Measurements from ENCODE around the gene CCDC106.

Gene CCDC106

DNA sequence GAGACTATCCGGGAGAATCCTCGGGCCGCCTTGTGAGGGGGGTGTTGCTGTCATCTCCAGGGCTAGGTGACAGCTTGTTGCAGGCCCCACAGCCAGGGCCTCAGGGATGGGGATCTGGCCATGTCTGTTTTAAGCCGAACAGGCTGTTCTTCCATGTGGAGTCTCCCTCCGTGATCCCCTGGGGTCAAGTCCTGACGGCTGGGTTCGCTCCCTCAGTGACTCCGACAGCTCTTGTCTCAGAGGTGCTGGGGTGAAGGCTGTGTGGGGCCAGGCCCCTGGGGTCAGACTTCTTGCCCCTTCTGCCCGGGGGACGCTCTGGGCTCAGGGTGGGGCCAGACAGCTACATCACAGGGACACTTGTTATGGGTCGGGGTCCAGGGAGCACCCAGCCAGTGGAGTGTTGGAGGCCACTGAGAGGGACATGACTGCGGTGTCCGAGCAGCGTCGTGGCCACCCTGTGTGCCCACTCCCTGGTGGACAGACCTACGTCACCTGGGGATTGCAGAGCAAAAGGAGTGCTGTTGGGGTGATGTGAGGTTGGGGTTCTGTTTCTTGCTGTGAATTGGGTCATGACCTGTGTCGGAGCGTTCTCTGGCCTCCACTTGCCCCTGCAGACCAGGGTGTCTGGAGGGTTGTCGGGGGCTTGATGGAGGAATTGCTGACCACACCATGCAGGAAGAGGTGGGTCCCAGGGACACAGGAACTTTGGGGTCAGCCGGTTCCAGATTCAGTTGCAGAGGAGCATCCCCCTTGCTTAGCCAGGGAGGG is 48.5 kb downstream of the CCDC106 start:
- Mint-ChIP-seq H3K36me3 (peaks cover 2% of the 10 kb centered on the region), H3K27me3 (no peaks in the 10 kb centered on the region), H3K4me1 (no peaks in the 10 kb centered on the region), H3K4me3 (no peak overlapping the region), H3K9me3 (no peaks in the 10 kb centered on the region), H3K27ac (no peak overlapping the region)

DNA sequence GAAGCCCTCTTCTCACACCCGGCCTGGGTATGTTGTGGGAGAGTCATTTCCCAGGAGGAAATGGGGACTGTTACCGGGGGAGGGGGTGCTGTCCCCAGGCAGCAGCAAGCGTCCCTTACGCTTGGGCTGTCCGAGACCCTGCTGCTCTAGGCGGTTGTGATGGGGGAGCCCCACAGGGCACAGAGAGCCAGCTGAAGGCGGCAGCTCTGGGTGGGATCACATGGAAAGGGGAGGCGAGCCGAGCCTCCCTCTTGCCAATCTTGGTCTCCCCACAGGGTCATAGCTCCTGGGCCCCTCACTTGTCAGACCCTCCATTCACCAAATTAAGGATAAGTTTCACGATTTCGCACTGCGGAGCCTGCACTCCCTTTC is 49.0 kb downstream of the CCDC106 start:
- H3K27ac Mint-ChIP-seq = no peak overlapping the region
- H3K4me3 Mint-ChIP-seq = no peak overlapping the region

DNA sequence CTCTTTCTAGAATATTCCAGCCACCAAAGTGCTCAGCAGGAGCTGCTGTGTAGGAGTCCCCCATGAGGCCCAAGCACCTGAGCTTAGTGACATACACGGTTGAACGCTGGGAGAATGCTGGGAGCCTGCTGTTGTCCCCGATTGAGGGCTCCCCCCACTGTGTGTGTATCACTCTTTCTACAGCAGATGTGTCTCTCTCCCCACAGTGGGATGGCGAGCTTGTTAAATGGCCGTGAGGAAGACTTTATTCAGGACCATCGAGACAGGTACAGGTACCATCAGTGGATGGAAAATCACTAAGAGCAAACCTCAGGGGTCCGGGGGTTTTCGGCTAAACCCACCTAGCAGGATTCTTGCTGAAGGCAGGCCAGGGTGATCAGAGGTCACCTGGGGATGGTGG is 49.7 kb downstream of the CCDC106 start:
- H3K9me3 Mint-ChIP-seq = no peaks in the 10 kb centered on the region

More for the DNA sequence above, 49.0 kb downstream of the CCDC106 start:
- H3K4me1 Mint-ChIP-seq = no peaks in the 10 kb centered on the region
- peaks cover 4% of the 10 kb centered on the region for H3K36me3 Mint-ChIP-seq
- H3K27me3 Mint-ChIP-seq = no peaks in the 10 kb centered on the region
- H3K9me3 Mint-ChIP-seq = no peaks in the 10 kb centered on the region

DNA sequence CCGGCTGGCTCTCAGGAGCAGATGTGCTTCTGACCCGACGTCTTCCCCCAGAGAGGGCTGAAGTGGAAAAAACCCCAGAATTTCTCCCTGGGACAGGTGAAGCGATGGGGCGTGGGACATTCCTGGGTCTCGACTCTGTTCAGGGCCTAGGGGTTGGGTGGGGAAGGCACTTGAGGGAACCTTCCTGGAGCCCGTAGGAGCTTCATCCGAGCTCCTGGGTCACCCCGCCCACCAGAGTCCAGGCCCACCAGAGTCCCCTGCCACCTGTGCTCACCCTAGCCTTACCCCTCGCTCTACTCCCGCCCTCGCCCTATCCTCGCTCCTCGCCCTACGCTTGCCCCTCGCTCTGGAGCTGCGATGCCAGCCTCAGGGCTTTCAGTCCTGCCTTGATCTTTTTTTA is 50.2 kb downstream of the CCDC106 start:
- Mint-ChIP-seq H3K4me1 (no peaks in the 10 kb centered on the region), H3K36me3 (peaks cover 4% of the 10 kb centered on the region), H3K27ac (no peak overlapping the region), H3K27me3 (no peaks in the 10 kb centered on the region), H3K9me3 (no peaks in the 10 kb centered on the region), H3K4me3 (no peak overlapping the region)

More for the DNA sequence above, 49.7 kb downstream of the CCDC106 start:
- Mint-ChIP-seq H3K27ac (no peak overlapping the region), H3K4me1 (no peaks in the 10 kb centered on the region), H3K4me3 (no peak overlapping the region), H3K36me3 (peaks cover 4% of the 10 kb centered on the region), H3K27me3 (no peaks in the 10 kb centered on the region)

DNA sequence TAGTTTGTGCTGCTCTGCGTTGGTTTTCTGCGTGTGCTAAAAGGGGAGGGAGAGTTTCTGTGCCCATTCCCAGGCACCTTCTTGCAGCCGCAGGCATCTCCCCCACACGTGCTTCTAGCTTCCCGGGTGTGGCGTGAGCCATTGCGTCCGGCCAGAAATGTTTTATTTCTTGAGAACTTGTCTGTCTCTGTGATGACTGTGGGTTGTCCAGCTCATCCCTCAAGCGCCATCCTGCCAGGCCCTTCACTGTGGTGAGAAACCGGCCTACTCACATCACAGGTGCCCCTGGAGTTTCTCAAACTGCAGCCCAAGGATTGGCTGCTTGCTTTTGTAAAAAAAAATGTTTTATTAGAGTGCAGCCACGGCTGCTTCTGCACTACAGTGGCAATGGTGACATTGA is 51.2 kb downstream of the CCDC106 start:
- Mint-ChIP-seq H3K27me3 (no peaks in the 10 kb centered on the region), H3K4me1 (no peaks in the 10 kb centered on the region), H3K27ac (no peak overlapping the region)

DNA sequence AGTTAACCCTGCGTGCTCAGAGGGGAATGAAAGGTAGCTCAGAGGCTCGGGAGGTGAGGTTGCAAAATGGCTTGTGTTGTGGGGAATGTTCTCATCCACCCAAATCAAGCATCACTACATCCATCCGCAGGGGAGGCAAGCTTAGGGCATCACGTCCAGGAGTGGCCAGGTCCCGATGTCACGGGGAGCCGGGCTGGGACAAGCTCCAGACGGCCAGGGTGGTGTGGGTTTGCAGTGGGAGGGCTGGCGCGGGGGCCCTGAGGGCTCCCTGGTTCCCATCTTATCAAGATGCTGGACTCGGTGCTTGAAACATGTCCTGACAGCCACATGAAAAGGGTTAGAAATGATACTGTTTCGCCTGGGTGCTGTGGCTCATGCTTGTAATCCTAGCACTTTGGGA is 52.8 kb downstream of the CCDC106 start:
- no peak overlapping the region for H3K27ac Mint-ChIP-seq
- H3K27me3 Mint-ChIP-seq = no peaks in the 10 kb centered on the region
- H3K4me1 Mint-ChIP-seq = no peaks in the 10 kb centered on the region
- no peak overlapping the region for H3K4me3 Mint-ChIP-seq
- H3K9me3 Mint-ChIP-seq = no peaks in the 10 kb centered on the region
- peaks cover 6% of the 10 kb centered on the region for H3K36me3 Mint-ChIP-seq

More for the DNA sequence above, 51.2 kb downstream of the CCDC106 start:
- Mint-ChIP-seq H3K4me3 (no peak overlapping the region), H3K9me3 (no peaks in the 10 kb centered on the region), H3K36me3 (peaks cover 4% of the 10 kb centered on the region)

DNA sequence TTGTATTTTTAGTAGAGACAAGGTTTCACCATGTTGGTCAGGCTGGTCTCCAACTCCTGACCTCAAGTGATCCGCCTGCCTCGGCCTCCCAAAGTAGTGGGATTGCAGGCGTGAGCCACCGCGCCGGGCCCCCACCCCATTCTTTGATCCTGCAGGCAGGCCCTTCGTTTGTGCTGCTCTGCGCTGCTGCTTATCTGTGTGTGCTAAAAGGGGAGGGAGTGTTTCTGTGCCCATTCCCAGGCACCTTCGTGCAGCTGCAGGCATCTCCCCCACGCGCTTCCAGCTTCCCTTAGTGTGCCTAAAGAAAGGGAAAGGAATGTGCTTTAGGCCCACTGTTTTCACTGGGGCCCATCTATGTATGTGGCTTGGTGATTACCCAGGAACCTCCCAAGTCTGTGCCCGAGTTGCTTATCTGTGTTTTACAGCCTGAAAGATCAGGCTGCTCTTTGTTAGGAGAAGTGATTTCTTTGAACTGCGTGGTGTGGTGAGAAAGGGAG is 54.2 kb downstream of the CCDC106 start:
- H3K36me3 Mint-ChIP-seq = peaks cover 6% of the 10 kb centered on the region
- H3K27me3 Mint-ChIP-seq = no peaks in the 10 kb centered on the region
- no peaks in the 10 kb centered on the region for H3K4me1 Mint-ChIP-seq
- H3K27ac Mint-ChIP-seq = no peak overlapping the region
- H3K9me3 Mint-ChIP-seq = no peaks in the 10 kb centered on the region
- H3K4me3 Mint-ChIP-seq = no peak overlapping the region

Measured in activated naive CD4-positive, alpha-beta T cell treated with anti-CD3 and anti-CD28 coated beads, Interleukin-2, amount 50 U/mL, for 24 hours (primary cell).